Peyer's patch (tissue), 4 donors: ENCODE measurements around the gene CCR5AS.

Experiments
- DNase-seq, 3 donors: peaks; one replicate each; pipeline ENCODE4 v3.0.0-alpha.2; 2017 to 2019
- H3K27ac ChIP-seq, 4 donors: fragments of 200-600 bp; sonication (generic); one replicate each; pipeline ENCODE4 v1.5.1; 2016 to 2019
- H3K27me3 ChIP-seq, 2 donors: fragments of 200-600 bp; sonication (generic); one replicate each; pipeline ENCODE4 v1.5.1; 2019
- H3K36me3 ChIP-seq, 3 donors: fragments of 200-600 bp; sonication (generic); one replicate each; pipeline ENCODE4 v1.5.1; 2016 to 2019
- H3K4me1 ChIP-seq, 4 donors: fragments of 200-600 bp; sonication (generic); one replicate each; pipeline ENCODE4 v1.5.1; 2016 to 2019
- H3K4me3 ChIP-seq, 4 donors: fragments of 200-600 bp; sonication (generic); 1 replicate in 3 of 4; 2 replicates in 1 of 4; pipeline ENCODE4 v1.5.1; 2016 to 2019; ENCODE audit warnings: mild to moderate bottlenecking in 1 of 4
- H3K9me3 ChIP-seq, 4 donors: fragments of 200-600 bp; sonication (generic); one replicate each; pipeline ENCODE4 v1.5.1; 2016 to 2019; ENCODE audit warnings: mild to moderate bottlenecking in 1 of 4
- CTCF ChIP-seq, 6 experiments: fragments of 450-650 bp in 4 of 6; fragments of 200-600 bp in 2 of 6; sonication (generic) in 1 of 6; IDR thresholded peaks; one replicate each; pipeline ENCODE4 v1.5.1; 2017 to 2019; ENCODE audit warnings: antibody characterized with exemption in 6 of 6, mild to moderate bottlenecking in 3 of 6, moderate library complexity in 1 of 6
- POLR2A ChIP-seq, 2 donors: fragments of 450-650 bp; IDR thresholded peaks; one replicate each; pipeline ENCODE4 v1.5.1; 2017; ENCODE audit warnings: antibody characterized with exemption in 2 of 2, mild to moderate bottlenecking in 2 of 2, moderate library complexity in 2 of 2

The CCR5AS gene

GRCh38 chr3:46353090-46353489, 53.8 kb downstream of the CCR5AS start:
- H3K4me1 ChIP-seq: peaks cover 0 to 17% (median 3%) of the 10 kb centered on the region in 4 donors
- DNase-seq: no peak

GRCh38 chr3:46351646-46352045, 55.2 kb downstream of the CCR5AS start:
- Histone ChIP-seq H3K4me3 (no peak overlapping the region), H3K4me1 (peaks cover 0 to 17% (median 3%) of the 10 kb centered on the region in 4 donors), H3K9me3 (no peaks in the 10 kb centered on the region), H3K27ac (no peak overlapping the region), H3K27me3 (no peaks in the 10 kb centered on the region), H3K36me3 (no peaks in the 10 kb centered on the region)
- no peak for DNase-seq
- TF ChIP-seq POLR2A (IDR thresholded peaks at IDR 0.05) (no peak), CTCF (IDR thresholded peaks at IDR 0.05) (no peak)

More at GRCh38 chr3:46353090-46353489, 53.8 kb downstream of the CCR5AS start:
- Histone ChIP-seq H3K4me3 (no peak overlapping the region), H3K36me3 (no peaks in the 10 kb centered on the region), H3K27ac (no peak overlapping the region), H3K9me3 (no peaks in the 10 kb centered on the region), H3K27me3 (no peaks in the 10 kb centered on the region)
- TF ChIP-seq CTCF (IDR thresholded peaks at IDR 0.05) (no peak), POLR2A (IDR thresholded peaks at IDR 0.05) (no peak)

GRCh38 chr3:46350262-46350565, 56.7 kb downstream of the CCR5AS start:
- peaks cover 0 to 17% (median 3%) of the 10 kb centered on the region in 4 donors for H3K4me1 ChIP-seq
- H3K36me3 ChIP-seq: no peaks in the 10 kb centered on the region
- DNase-seq: no peak
- H3K27ac ChIP-seq: peak overlapping the region; percentile 24 to 56 (median 41)
- no peaks in the 10 kb centered on the region for H3K9me3 ChIP-seq
- no peak overlapping the region for H3K4me3 ChIP-seq
- TF ChIP-seq CTCF (IDR thresholded peaks at IDR 0.05): no peak
- no peak for TF ChIP-seq POLR2A (IDR thresholded peaks at IDR 0.05)
- H3K27me3 ChIP-seq: no peaks in the 10 kb centered on the region

GRCh38 chr3:46349484-46350261, 57.2 kb downstream of the CCR5AS start:
- TF ChIP-seq CTCF (IDR thresholded peaks at IDR 0.05): no peak
- no peak for TF ChIP-seq POLR2A (IDR thresholded peaks at IDR 0.05)
- peak overlapping the region; percentile 24 to 56 (median 41) for H3K27ac ChIP-seq
- no peak for DNase-seq
- H3K27me3 ChIP-seq: no peaks in the 10 kb centered on the region
- peaks cover 0 to 17% (median 3%) of the 10 kb centered on the region in 4 donors for H3K4me1 ChIP-seq
- no peaks in the 10 kb centered on the region for H3K9me3 ChIP-seq
- H3K36me3 ChIP-seq: no peaks in the 10 kb centered on the region
- H3K4me3 ChIP-seq: no peak overlapping the region

GRCh38 chr3:46348823-46349482, 57.9 kb downstream of the CCR5AS start:
- peaks cover 0 to 17% (median 3%) of the 10 kb centered on the region in 4 donors for H3K4me1 ChIP-seq
- H3K36me3 ChIP-seq: no peaks in the 10 kb centered on the region
- no peaks in the 10 kb centered on the region for H3K27me3 ChIP-seq
- DNase-seq: no peak
- no peak overlapping the region for H3K4me3 ChIP-seq
- TF ChIP-seq CTCF (IDR thresholded peaks at IDR 0.05) (no peak), POLR2A (IDR thresholded peaks at IDR 0.05) (no peak)
- no peaks in the 10 kb centered on the region for H3K9me3 ChIP-seq
- peak overlapping the region; percentile 10 to 56 (median 35) for H3K27ac ChIP-seq
